HT-29 (cell line): ENCODE results near the gene COL16A1. TPM values are rescaled to one million over a fixed set of nuclear protein-coding genes. Genes with fewer than 3 reads are reported as not detected.

Source experiments
- DNase-seq: peaks from one replicate; pipeline ENCODE4 v3.0.0-alpha.2; 2015; ENCODE audit warnings: low spot score
- total RNA-seq: library from RNA; depleted of rRNA; stranded (reverse); fragments of >200 nt; shearing (Covaris generic); gene quantifications from 2 replicates; pipeline ENCODE4 v1.2.3, GENCODE V29; 2014; rRNA removed

Gene COL16A1
- total RNA-seq = 31.0 and 37.5 TPM in 2 replicates

DNA sequence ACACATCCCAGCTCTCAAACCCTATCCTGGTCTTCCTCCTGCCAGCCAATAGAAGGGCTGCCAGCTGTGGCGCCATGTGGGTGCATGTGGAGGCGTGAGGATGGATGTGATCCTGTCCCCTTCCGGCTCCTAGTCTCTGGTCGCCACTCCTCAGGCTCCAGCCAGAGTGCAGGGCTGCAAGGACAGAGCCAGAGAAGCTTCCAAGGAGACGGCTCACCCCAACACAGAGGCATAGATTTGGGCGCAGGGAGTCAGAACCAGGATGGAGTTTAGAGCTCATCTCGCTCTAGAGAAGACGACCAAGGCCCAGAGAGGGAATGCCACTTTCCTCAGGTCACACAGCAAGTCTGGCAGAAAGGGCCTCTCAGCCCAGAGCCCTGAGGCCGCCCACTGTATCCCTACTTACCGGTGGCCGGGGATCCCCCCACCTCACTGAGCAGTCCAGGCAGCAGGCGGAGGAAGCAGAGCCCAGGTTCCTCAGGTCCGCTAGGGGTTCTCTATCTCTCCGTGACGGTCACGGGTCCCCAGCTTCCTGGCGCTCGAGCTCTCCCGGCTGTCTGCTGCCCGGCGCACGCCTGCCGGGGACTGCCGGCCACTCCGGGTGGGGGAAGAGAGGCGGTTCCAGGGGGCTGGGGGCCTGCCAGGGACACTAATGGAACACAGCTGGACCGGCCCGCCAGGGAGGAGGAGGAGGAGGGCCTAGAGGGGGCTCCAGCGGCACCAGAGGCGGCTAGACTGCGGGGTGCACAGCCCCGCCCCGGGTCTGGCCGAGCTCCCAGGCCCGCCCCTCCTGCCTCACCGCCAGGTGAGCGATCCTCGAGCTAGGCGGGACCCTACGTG lies at the start of gene COL16A1:
COL16A1 (minus strand) TSS at position 587 of the 840 bp plus-strand sequence. CDS start 1,824 bp downstream, outside the sequence.
- peak; percentile 41 for DNase-seq

DNA sequence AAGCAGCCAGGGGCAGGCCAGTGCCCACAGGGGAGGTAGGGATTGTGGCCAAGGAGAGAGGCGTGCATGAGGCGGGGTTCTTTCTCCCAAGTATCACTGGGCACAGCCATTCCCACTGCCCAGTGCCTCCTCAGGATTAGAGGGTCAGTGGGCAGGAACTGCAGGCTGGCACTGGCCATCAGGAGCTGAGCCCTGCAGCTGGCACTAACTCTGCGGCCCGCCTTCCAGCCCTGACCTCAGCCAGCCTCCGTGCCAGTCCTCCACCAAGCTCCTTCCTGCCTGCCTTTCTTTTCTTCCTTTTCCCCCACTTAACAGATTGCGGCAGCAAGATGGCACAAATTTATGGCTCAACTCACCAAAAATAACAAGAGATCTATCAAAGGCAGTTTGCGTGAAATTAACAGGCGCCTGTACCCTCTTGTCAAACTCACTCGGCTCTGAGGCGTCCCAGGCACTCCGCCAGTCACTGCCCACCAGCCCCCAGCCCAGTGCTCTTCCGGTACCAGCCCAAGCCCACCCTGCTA lies 49.2 kb upstream of the COL16A1 start:
- no peak for DNase-seq

DNA sequence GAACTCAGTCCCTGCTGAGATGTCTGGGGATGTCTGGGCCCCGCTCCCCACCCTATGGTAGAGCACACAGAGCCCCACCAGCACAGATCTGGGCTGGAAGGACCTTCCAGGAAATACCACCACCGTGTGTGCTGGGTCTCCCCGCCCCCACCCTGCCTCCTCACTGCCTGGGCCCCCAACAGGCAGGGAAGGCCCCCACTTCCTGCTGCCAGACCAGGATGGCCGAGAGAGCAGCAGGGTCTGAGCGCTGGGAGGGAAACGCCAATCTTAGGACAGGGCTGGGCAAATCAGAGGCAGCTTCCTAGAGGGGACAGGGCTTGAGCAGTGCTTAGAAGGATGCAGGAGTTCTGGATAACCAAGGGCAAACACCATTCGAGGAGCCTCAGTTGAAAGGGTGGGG lies 48.4 kb upstream of the COL16A1 start:
- DNase-seq = no peak

DNA sequence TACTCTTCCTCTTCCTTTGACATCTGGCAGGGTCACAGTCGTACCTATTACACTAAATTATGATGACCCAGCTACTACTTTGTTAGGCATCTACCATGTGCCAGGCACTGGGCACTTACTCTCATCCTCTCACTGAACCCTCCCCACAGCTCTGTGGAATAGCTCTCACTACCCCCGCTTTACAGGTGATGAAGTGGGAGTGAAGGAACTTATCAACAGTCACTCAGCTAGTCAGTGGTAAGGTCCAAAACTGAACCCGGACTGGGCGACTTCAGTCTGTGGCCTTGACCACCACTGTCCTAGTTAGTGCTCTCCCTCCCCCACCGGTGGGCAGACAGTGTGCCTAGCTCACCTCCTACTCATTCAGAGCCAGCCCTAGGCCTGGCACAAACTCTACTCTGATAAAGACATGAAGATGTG lies 48.0 kb upstream of the COL16A1 start:
- DNase-seq = no peak

DNA sequence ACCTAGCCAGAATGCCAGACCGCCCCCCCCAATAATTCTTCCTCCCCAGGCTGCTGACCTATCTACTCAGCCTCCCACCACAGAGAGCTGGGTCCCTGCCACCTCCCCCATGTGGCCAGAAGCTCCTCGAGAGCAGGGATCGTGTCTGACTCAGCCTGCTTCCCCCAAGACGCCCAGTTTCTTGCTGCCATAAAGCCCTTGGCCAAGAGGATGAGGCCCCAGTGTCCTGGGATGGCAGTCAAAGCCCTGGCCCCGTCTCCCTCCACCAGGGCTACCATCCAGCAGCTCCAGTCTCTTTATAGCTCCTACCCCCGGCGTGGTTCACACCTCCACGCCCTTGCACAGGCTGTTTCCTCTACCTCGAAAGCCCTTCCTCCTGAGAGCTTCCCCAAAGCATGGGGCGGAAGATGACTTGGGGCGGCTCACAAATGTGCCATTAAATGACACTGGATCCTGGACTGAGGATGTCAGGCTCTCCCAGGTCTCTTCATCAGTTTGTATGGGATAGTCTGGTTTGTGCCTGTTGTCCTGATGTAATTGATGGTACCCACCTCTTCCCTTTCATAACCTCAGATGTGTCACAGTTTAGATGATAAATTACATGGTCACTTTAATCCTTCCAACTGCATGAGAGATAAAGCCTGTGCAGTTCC lies 47.2 kb upstream of the COL16A1 start:
- no peak for DNase-seq

DNA sequence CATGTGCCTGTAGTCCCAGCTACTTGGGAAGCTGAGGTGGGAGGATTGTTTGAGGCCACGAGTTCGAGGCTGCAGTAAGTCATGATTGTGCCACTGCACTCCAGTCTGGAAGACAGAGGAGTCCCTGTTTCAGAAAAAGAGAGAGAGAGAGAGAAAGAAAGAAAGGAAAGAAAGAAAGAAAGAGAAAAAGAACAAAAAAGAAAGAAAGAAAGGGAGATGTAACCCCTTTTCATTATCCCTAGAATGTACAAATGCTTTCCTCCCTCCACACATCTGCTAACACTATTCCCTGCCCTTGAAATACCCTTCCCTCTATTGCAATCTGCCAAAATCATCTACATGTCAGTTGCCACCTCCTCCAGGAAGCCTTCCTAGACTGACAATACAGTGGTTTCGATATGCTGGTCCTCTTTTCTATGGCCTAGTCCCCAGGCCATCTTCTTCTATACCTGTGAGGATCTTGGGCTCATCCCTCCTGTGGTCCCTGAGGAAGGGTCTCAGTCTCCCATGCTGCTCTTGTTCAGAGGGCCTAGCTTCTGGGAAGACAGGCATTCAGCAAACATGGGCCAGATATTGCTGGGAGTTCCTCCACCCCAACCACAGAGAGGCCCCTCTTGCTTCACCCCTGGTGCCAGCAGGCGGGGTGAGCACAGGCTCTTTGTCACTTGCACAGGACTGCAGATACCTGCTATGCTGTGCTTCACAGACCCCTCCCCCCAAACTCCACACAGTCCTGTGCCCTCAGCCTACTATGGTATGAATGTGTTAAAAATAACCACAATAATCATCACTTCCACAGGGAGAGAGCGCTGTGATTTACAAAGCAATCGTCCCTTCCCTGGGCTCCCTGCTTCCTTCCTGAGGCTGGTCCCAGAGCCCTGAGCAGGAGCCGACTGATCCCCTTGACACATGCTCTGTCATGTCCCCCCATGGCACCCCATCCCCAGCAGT lies 46.2 kb upstream of the COL16A1 start:
- DNase-seq = no peak

DNA sequence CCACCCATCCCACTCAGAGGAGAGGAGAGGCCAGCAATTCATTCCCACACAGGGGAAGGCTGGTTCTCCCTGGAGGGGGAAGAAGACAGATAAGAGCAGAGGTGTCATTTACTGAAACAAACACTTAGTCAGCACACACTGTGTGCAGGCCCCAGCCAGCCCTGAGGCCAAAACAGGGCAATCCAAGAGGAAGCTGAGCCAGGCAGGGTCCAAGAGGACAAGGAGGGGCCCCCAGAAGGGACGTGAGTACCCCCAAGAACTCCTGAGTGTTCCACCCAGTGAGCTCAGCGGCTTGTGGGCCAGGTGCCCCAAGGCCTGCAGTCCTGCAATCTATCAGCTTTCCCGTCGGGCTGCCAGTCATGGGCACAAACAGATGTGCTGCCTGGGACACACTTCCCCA lies 44.5 kb upstream of the COL16A1 start:
- no peak for DNase-seq

DNA sequence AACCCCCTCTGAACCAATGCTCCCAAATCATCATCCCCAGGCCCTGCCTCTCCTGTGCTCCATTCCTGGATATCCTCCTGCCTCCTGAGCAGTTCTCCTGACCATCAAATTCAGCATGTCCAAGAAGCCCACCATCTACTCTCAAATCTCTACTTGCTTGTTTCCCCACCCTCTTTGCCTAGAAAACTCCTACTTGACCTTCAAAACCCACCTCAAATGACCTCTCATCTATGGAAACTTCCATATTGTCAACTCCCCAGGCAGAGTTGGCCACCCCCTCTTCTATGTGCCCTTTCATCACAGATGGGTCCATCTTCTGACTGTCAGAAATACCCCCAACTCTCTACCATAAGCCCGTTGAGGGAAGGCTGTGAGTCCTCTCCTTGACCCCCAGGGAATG lies 43.5 kb upstream of the COL16A1 start:
- no peak for DNase-seq

DNA sequence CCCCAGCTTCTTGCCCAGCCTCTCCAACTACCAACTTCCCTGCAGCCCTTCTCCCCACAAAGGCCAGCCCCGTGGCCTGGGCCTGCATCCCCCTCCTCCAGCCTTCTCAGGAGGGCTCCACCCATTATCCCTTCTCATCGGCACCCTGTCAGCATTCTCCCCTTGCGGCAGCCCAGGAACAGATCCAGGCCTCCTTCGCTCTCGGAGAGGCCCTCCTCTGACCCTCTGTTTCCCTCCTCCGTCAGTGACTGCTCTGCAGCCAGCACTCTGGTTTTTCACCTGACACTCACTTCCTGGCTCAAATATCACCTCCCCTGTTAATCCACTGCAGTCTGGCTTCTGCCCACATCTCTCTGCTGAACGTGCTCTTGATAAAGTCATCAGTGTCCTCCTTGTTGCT lies 42.9 kb upstream of the COL16A1 start:
- no peak for DNase-seq

DNA sequence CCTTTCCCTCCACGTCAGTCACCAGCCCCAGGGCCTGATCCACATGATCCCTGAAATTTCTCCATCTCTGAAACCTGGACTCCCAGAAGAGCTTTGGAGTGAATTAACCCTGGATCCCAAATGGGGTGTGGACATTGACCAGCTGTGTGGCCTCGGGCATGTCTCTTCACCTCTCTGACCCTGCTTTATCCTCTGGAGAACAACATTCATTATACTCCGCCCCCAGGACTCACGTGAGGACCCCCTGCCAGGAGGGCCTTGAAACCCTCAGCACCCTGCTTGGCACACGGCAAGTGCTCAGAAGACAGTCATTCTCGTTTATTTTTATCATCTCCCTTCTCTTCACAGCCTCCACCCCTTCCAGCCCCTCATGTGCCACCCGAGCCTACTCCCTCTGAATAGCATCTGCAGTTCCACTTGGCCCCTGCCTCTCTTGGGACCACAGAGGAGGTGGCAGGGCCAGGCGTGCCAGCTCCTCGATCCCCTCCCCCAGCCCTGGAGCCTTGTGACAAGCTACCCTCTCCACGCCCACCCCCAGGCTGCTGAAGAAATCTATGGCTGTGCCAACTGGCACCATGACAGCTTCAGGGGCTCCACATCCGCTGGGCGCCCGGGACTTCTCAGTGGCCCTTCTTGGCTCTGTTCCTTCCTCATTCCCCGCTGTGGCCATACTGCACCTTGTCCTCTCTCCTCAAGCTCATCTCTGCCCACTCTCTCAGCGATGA lies 42.3 kb upstream of the COL16A1 start:
- DNase-seq = no peak

DNA sequence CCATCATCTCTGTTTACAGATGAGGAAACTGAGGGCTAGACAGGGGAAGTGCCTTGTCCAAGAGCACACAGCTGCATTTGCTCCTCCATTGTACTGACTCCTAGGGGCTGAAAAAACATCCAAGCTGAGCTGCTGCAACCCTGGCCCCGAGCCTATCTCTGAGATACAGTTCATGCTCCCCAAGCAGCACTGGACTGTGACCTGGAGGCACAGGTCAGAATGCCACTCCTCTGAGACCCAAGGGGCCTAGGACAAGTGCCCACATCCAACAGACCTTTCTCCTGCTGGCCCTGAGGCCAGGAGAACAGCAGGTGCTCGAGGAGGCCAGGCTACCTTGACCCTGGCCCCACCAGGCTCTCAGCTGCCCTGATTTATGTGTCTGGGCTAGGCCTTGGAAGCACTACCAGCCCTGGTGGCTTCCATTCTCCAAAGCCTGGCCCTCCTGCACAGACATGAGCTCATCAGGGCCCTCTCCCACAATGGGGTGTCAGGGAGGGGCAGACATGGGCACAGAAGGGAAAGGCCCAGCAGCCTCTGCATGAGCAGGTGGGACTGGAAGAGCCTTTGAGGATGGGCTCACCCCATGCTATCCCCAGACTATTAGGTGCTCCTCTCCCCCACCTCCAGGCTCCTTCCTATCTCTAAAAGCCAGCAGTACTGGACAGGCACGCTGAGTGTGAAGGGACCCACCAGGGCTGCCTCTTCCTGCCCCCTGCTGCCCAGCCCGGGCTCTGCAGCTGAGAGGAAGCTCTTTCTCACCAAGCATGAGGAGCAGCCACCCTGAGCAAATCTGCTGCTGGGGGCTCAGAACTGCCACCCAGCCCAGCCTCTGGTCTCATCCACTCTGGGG lies 41.5 kb upstream of the COL16A1 start:
- DNase-seq = peak; percentile 72

DNA sequence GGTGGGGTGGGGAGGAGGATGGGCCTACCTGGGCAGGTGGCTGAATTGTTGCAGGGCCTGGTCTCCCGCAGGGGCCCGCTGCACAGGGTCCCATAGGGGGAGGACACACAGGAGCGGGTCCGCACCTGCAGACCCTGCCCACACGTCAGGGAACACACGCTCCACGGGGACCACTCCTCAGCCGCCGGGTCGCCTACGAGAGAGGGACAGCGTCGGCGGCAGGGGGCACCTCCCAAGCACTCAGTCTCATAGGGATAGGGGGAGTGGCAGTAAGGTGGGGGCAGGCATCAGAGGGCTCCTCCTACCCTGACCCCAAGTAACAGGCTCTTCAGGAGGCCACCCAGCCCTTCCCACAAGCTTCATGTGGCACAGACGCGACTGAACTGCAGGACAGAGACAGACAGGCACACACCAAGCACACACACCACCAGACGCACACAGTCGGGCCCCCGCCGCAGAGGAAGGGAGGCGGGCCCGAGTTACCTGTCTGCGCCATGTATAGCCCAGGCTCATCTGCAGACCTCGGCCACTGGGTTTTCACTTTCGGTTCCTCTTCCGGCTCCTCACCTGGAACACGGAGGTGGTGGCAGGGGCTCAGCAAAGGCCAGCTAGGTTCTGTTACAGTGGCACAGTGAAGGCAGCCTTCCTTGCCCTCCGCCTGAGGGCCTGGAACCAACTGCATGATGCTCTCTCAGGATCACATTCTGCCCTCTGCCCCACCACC lies 40.5 kb upstream of the COL16A1 start:
- DNase-seq = no peak

DNA sequence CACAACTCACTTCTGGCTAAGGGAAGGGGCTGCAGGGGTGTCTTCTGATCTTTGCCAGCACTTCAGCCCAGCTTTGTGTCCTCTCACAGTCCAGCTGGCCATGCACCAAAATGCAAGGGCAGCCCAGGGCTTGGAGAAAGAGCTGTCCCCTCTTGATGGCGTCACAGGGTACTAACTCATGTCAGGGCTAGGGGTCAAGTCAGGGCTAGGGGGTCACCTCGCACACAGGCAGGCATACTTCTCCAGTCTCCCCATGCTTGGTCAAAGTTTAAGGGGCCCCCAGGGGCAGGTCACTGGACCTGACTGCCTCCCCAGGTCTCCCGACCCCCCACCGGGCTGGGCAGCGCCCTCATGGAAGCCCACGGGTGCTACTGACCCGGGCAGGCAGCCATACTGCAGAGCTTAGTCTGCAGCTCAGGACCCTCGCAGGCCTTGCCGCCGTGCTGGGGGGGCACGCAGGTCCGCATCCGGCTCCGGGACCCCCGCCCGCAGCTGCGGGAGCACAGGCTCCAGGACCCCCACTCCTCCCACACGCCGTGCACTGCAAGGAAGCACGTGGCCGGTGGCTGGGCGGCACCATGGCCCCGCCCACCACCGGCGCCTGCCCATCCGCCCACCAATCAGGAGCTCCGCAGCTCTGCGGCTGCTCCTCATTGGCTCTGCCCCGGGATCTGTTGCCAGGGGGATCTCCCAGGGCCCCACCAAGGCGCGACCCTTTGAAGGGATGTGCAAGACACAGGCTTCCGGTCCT lies 38.8 kb upstream of the COL16A1 start:
- no peak for DNase-seq

DNA sequence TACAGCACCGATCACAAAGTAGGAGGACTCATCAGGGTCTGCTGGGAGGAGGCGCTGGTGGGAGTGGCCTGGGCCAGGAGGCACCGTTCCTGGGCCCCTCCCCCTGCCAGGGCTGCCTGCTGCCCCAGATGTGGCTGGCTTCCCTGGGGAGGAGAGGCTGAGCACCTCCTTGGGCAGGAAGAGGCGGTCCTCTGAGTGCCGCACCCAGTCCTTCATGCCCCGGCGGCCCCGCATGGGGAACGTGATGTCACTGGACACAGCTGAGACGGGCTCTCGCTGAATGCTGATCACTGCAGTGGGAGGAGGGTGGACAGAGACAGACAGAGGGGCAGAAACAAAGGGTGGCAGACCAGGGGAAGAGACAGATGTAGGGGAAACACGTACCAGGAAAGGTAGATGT lies 35.5 kb upstream of the COL16A1 start:
- no peak for DNase-seq

DNA sequence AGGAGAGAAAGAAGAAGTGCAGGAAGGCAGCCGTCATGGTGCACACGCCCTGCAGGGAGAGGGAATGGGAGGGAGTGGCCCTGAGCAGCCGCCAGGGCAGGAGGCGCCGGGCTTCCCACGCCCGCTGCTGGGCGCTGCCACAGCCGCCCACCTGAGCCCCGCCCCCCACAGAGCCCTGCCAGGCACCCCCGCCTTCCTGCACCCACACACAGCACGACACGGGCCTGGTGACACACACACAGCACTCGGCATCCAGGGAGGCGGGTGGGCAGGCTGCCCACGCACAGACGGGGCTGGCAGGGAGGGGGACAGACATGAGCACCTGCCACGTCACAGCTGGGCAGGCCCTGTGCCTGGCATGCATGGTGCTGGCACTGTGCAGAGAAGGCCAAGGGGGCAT lies 32.9 kb upstream of the COL16A1 start:
- no peak for DNase-seq

DNA sequence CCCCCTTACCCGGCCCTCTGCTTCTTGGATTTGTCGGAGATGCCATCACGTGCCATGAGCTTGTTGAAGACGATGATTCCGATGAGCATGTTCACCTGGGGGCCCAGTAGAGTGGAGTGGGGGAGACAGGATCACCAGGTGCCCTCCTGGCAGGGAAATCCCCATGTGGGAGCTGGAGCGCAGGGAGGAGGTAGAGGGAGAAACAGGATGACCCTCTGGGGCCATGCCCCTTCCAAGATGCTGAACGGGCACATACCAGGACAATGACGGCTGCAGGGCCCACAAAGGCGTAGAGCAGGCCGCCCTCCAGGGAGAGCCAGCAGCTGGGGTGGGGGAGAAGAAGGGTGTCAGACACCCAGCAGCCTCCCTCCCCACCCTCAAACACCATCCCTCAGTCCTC lies 31.8 kb upstream of the COL16A1 start:
- DNase-seq = no peak

DNA sequence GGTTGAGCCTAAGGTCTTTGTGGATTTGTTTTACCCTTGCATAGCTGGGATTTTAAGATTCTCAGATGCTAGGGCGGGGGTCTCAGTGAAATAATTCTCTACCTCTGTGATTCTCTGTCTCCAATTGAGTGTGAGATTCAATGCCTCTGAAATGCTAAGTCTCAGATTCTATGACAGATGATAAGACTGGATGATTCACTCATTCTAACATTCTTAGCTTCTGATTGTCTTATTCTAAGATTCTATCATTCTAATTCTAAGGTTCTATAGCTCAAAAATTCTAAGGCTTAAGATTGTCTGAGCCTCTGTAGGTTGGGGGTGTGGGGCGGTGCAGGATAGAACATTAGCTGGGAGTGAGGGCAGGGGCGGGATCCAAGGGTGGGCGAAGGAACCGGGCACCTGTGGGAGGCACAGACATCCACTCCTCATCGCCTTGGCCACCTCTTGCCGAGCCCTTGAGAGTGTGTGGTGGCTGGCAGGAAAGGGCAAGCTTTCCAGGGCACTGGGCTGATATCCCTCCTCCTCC lies 30.8 kb upstream of the COL16A1 start:
- no peak for DNase-seq
